ENCODE results near the gene CLCN5. TPM values are rescaled to one million over a fixed set of nuclear protein-coding genes. Genes with fewer than 3 reads are reported as not detected.

Gene CLCN5
- total and polyA plus RNA-seq, 8 donors = 1.5 to 5.3 (median 2.5) TPM

- peak in 1 of 4 donors; percentile 46 for ATAC-seq
- no peaks in the 10 kb centered on the region for H3K36me3 ChIP-seq
- no peak overlapping the region for H3K4me3 ChIP-seq
- no peak for DNase-seq
- TF ChIP-seq, protein P1, sequence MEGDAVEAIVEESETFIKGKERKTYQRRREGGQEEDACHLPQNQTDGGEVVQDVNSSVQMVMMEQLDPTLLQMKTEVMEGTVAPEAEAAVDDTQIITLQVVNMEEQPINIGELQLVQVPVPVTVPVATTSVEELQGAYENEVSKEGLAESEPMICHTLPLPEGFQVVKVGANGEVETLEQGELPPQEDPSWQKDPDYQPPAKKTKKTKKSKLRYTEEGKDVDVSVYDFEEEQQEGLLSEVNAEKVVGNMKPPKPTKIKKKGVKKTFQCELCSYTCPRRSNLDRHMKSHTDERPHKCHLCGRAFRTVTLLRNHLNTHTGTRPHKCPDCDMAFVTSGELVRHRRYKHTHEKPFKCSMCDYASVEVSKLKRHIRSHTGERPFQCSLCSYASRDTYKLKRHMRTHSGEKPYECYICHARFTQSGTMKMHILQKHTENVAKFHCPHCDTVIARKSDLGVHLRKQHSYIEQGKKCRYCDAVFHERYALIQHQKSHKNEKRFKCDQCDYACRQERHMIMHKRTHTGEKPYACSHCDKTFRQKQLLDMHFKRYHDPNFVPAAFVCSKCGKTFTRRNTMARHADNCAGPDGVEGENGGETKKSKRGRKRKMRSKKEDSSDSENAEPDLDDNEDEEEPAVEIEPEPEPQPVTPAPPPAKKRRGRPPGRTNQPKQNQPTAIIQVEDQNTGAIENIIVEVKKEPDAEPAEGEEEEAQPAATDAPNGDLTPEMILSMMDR (IDR thresholded peaks at IDR 0.05) = no peak
- FAIRE-seq = no peak
- H3K27me3 ChIP-seq = no peaks in the 10 kb centered on the region
- H3K4me1 ChIP-seq = no peaks in the 10 kb centered on the region
- no peaks in the 10 kb centered on the region for H3K9me3 ChIP-seq
- 50 to 53% methylated on average over 6 of the region's 6 CpGs for WGBS, 2 donors
- intact Hi-C loops (cut with DNase I) = loop anchor here in 2 of 3 donors (10.0 kb wide), 2 partner anchors 469 to 479 kb away; no protein-coding TSS in a partner anchor
- H3K27ac ChIP-seq = no peak overlapping the region
These were observed 183.8 kb downstream of the CLCN5 start for GRCh38 chrX:50106051-50106675.

GRCh38 chrX:50107470-50107869 is 185.1 kb downstream of the CLCN5 start:
- Histone ChIP-seq H3K9me3 (no peaks in the 10 kb centered on the region), H3K4me3 (no peak overlapping the region), H3K27me3 (no peaks in the 10 kb centered on the region), H3K36me3 (no peaks in the 10 kb centered on the region), H3K27ac (no peak overlapping the region), H3K4me1 (peaks cover 0 to 4% (median 0%) of the 10 kb centered on the region in 3 donors)
- no peak for DNase-seq
- TF ChIP-seq, protein P1 (IDR thresholded peaks at IDR 0.05) = no peak
- intact Hi-C loops (cut with DNase I) = loop anchor here in 2 of 3 donors (10.0 kb wide), 2 partner anchors 467 to 477 kb away; no protein-coding TSS in a partner anchor
- WGBS, 2 donors = 76 to 94% methylated on average over 2 of the region's 2 CpGs
- no peak for ATAC-seq
- FAIRE-seq = no peak

GRCh38 chrX:50108264-50108663 is 185.9 kb downstream of the CLCN5 start:
- intact Hi-C loops (cut with DNase I) = loop anchor here in 2 of 3 donors (10.0 kb wide), 2 partner anchors 467 to 477 kb away; no protein-coding TSS in a partner anchor

DNA sequence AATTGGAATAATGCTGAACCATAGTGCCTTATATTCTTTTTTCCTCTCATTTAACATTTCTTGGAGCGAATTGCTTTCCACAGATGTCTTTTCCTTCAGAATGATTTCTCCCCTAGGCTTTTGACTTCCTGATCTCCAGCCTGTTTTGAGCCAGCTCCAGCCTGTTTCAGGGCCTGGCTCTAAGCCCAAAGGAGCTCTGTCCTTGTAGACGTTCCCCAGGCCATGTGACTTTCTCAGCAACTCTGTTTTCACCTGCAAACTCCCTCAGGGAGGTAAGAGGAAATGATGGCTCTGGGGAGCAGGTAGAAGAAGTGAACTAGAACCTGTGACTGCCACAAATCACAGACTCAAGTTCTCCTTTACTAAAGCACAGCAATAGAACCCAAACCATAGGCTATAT is 189.3 kb downstream of the CLCN5 start:
- DNase-seq (peak; percentile 58 to 70 (median 62)), FAIRE-seq (no peak), ATAC-seq (peak; percentile 87 to 95 (median 90))
- WGBS, 2 donors = 6 to 7% methylated on average over 2 of the region's 2 CpGs
- intact Hi-C loops (cut with DNase I) = no loop called here
- no peaks in the 10 kb centered on the region for H3K27me3 ChIP-seq
- TF ChIP-seq, protein P1 (IDR thresholded peaks at IDR 0.05) = no peak
- H3K4me3 ChIP-seq = no peak overlapping the region
- H3K4me1 ChIP-seq = peaks cover 0 to 4% (median 0%) of the 10 kb centered on the region in 3 donors
- H3K27ac ChIP-seq = no peak overlapping the region
- no peaks in the 10 kb centered on the region for H3K36me3 ChIP-seq
- no peaks in the 10 kb centered on the region for H3K9me3 ChIP-seq

More at GRCh38 chrX:50108264-50108663, 185.9 kb downstream of the CLCN5 start:
- 48 to 68% methylated on average over 2 of the region's 2 CpGs for WGBS, 2 donors
- ATAC-seq (no peak), FAIRE-seq (no peak), DNase-seq (no peak)
- Histone ChIP-seq H3K36me3 (no peaks in the 10 kb centered on the region), H3K4me3 (no peak overlapping the region), H3K27ac (no peak overlapping the region), H3K9me3 (no peaks in the 10 kb centered on the region), H3K27me3 (no peaks in the 10 kb centered on the region), H3K4me1 (peaks cover 0 to 4% (median 0%) of the 10 kb centered on the region in 3 donors)
- TF ChIP-seq, protein P1 (IDR thresholded peaks at IDR 0.05) = no peak

DNA sequence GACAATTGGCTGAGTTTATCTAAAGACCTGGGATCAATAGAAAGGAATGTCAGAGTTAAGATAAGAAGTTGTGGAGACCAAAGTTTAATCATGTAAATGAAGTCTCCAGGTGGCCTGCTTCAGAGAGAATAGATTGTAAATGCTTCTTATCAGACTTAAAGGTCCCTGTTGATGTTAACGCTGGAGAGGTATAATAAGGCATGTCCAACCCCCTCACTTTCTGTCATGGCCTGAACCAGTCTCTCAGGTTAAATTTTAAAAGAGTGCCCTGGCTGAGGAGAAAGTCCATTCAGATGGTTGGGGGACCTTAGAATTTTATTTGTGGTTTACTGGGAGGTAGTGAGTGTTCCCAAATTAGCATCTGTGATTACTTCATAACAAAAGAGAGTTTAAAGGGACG is 191.7 kb downstream of the CLCN5 start:
- peak in 2 of 4 donors; percentile 34 to 69 for ATAC-seq

More for the DNA sequence above, 191.7 kb downstream of the CLCN5 start:
- H3K27me3 ChIP-seq = no peaks in the 10 kb centered on the region
- DNase-seq (no peak), FAIRE-seq (peak; percentile 71)
- H3K9me3 ChIP-seq = no peaks in the 10 kb centered on the region
- H3K27ac ChIP-seq = no peak overlapping the region
- 12 to 18% methylated on average over 2 of the region's 2 CpGs for WGBS, 2 donors
- intact Hi-C loops (cut with DNase I) = no loop called here
- TF ChIP-seq, protein P1 (IDR thresholded peaks at IDR 0.05) = no peak
- H3K4me1 ChIP-seq = peaks cover 0 to 4% (median 0%) of the 10 kb centered on the region in 3 donors
- no peak overlapping the region for H3K4me3 ChIP-seq
- no peaks in the 10 kb centered on the region for H3K36me3 ChIP-seq
